ENCODE measurements around the gene TCAIM. TPM values are rescaled to one million over a fixed set of nuclear protein-coding genes. Genes with fewer than 3 reads are reported as not detected.
"Not testable (repeated sequence)": the region's sequence is repeated elsewhere in the genome, so short reads cannot be mapped to it uniquely, and the experiment has no call there.

The TCAIM gene
- polyA plus RNA-seq, 2 donors = 9.7 TPM

DNA sequence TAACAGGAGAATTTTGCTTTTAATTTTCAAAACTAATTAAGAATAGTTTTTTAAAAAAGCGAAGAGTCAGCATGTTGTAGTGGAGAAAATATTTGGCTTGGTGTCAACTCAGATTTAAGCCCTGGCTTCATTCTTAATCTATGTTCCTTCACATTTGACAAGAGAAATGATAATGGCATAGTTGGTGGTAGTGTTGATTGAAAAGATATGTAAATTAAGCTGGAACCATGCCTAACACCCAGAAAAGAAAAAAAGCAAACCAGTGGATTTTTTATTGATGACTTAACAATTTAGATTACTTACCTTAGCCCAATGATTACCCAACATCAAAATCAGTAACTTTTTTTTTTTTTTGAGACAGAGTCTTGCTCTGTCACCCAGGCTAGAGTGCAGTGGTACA lies 27.4 kb downstream of the TCAIM start:
- Histone ChIP-seq H3K4me3 (ENCODE audit: low read depth in 1 of 2, low read length in 2 of 2) (no peak overlapping the region), H3K9me3 (ENCODE audit: control insufficient read depth in 2 of 2, insufficient read depth in 1 of 2, low read depth in 1 of 2, low read length in 1 of 2) (no peaks in the 10 kb centered on the region), H3K36me3 (ENCODE audit: control insufficient read depth in 2 of 2, insufficient read depth in 2 of 2, low read length in 1 of 2) (no peaks in the 10 kb centered on the region), H3K4me1 (ENCODE audit: control insufficient read depth in 2 of 2, insufficient read depth in 2 of 2, low read length in 1 of 2) (no peaks in the 10 kb centered on the region), H3K27ac (ENCODE audit: low read depth in 2 of 2, low read length in 1 of 2) (no peak overlapping the region), H3K27me3 (ENCODE audit: control insufficient read depth in 1 of 2, insufficient read depth in 2 of 2, low read length in 2 of 2) (no peaks in the 10 kb centered on the region)
- WGBS, 2 donors = 85 to 91% methylated on average over 1 of the region's 1 CpG

DNA sequence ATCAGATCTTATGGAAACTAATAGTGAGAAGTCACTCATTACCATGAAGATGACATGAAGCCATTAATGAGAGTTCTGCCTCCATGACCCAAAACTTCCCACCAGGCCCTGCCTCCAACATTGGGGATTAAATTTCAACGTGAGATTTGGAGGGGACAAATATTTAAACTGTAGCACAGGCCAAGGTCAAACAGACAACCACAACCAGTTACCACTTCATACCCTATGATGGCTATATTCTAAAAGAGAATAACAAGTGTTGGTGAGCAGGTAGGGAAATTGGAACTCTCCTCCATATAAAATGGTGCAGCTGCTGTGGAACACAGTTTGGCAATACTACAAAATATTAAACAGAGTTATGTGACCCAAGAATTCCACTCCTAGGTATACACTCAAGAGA lies 36.9 kb downstream of the TCAIM start:
- H3K4me3 ChIP-seq (ENCODE audit: low read depth in 1 of 2, low read length in 2 of 2) = no peak overlapping the region
- H3K4me1 ChIP-seq (ENCODE audit: control insufficient read depth in 2 of 2, insufficient read depth in 2 of 2, low read length in 1 of 2) = no peaks in the 10 kb centered on the region
- no peaks in the 10 kb centered on the region for H3K9me3 ChIP-seq (ENCODE audit: control insufficient read depth in 2 of 2, insufficient read depth in 1 of 2, low read depth in 1 of 2, low read length in 1 of 2)
- no peaks in the 10 kb centered on the region for H3K27me3 ChIP-seq (ENCODE audit: control insufficient read depth in 1 of 2, insufficient read depth in 2 of 2, low read length in 2 of 2)
- H3K27ac ChIP-seq (ENCODE audit: low read depth in 2 of 2, low read length in 1 of 2) = no peak overlapping the region
- WGBS, 2 donors = 59 to 80% methylated on average over 1 of the region's 1 CpG
- H3K36me3 ChIP-seq (ENCODE audit: control insufficient read depth in 2 of 2, insufficient read depth in 2 of 2, low read length in 1 of 2) = no peaks in the 10 kb centered on the region

DNA sequence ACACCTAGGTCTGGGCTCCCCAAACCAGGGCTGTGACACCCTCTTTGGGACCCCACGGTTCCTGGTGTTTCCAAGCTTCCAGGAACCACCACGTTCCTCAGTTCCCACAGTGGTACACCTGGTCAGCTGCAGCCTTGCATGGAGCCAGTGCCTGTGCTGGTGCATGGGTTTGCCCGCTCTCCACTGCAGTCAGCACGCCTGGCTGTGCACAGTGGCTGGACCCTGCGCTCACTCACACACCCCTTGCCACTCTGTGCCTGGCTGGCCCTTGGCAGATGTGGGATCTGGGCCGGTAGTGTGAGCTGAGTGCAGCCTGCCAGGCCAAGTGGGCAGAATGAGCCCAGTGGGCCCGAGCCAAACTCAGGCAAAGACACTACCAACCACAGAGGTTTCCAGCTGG lies 48.8 kb downstream of the TCAIM start:
- H3K36me3 ChIP-seq (ENCODE audit: control insufficient read depth in 2 of 2, insufficient read depth in 2 of 2, low read length in 1 of 2) = no peaks in the 10 kb centered on the region
- H3K4me3 ChIP-seq (ENCODE audit: low read depth in 1 of 2, low read length in 2 of 2) = no peak overlapping the region
- H3K4me1 ChIP-seq (ENCODE audit: control insufficient read depth in 2 of 2, insufficient read depth in 2 of 2, low read length in 1 of 2) = no peaks in the 10 kb centered on the region
- H3K9me3 ChIP-seq (ENCODE audit: control insufficient read depth in 2 of 2, insufficient read depth in 1 of 2, low read depth in 1 of 2, low read length in 1 of 2) = peaks cover 0 to 11% of the 10 kb centered on the region in 2 donors
- no peaks in the 10 kb centered on the region for H3K27me3 ChIP-seq (ENCODE audit: control insufficient read depth in 1 of 2, insufficient read depth in 2 of 2, low read length in 2 of 2)
- no peak overlapping the region for H3K27ac ChIP-seq (ENCODE audit: low read depth in 2 of 2, low read length in 1 of 2)
- WGBS, 2 donors = 96 to 100% methylated on average over 7 of the region's 7 CpGs

DNA sequence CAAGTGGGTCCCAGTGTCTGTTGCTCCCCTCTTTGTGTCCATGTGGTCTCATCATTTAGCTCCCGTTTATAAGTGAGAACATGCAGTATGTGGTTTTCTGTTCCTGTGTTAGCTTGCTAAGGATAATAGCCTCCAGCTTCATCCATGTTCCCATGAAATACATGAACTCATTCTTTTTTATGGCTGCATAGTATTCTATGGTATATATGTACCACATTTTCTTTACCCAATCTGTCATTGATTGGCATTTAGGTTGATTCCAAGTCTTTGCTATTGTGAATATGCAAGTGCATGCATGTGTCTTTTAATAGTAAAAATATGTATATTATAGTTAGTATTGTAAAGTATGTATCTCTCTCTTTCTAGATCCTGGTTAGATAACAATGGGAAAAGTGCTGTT lies 53.9 kb downstream of the TCAIM start:
- no peaks in the 10 kb centered on the region for H3K36me3 ChIP-seq (ENCODE audit: control insufficient read depth in 2 of 2, insufficient read depth in 2 of 2, low read length in 1 of 2)
- no peak overlapping the region for H3K4me3 ChIP-seq (ENCODE audit: low read depth in 1 of 2, low read length in 2 of 2)
- H3K27ac ChIP-seq (ENCODE audit: low read depth in 2 of 2, low read length in 1 of 2) = no peak overlapping the region
- H3K27me3 ChIP-seq (ENCODE audit: control insufficient read depth in 1 of 2, insufficient read depth in 2 of 2, low read length in 2 of 2) = no peaks in the 10 kb centered on the region
- no peaks in the 10 kb centered on the region for H3K4me1 ChIP-seq (ENCODE audit: control insufficient read depth in 2 of 2, insufficient read depth in 2 of 2, low read length in 1 of 2)
- no peaks in the 10 kb centered on the region for H3K9me3 ChIP-seq (ENCODE audit: control insufficient read depth in 2 of 2, insufficient read depth in 1 of 2, low read depth in 1 of 2, low read length in 1 of 2)
- WGBS, 2 donors = 98 to 100% methylated on average over 1 of the region's 1 CpG

DNA sequence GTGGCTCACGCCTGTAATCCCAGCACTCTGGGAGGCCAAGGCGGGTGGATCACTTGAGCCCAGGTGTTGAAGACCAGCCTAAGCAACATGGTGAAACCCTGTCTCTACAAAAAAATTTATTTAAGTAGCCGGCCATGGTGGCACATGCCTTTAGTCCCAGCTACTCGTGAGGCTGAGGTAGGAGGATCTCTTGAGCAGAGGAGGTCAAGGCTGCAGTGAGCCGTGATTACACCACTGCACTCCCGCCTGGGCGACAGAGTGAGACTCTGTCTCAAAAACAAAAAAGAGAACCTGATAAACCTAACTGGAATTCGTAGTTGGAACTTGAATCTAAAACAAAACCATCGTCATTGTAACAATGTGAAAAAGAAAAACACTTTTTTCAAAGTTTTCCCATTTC lies 57.1 kb downstream of the TCAIM start:
- Histone ChIP-seq H3K4me3 (ENCODE audit: low read depth in 1 of 2, low read length in 2 of 2) (no peak overlapping the region), H3K4me1 (ENCODE audit: control insufficient read depth in 2 of 2, insufficient read depth in 2 of 2, low read length in 1 of 2) (no peaks in the 10 kb centered on the region), H3K36me3 (ENCODE audit: control insufficient read depth in 2 of 2, insufficient read depth in 2 of 2, low read length in 1 of 2) (no peaks in the 10 kb centered on the region), H3K27me3 (ENCODE audit: control insufficient read depth in 1 of 2, insufficient read depth in 2 of 2, low read length in 2 of 2) (no peaks in the 10 kb centered on the region), H3K9me3 (ENCODE audit: control insufficient read depth in 2 of 2, insufficient read depth in 1 of 2, low read depth in 1 of 2, low read length in 1 of 2) (no peaks in the 10 kb centered on the region), H3K27ac (ENCODE audit: low read depth in 2 of 2, low read length in 1 of 2) (no peak overlapping the region)
- 94 to 96% methylated on average over 9 of the region's 9 CpGs for WGBS, 2 donors

DNA sequence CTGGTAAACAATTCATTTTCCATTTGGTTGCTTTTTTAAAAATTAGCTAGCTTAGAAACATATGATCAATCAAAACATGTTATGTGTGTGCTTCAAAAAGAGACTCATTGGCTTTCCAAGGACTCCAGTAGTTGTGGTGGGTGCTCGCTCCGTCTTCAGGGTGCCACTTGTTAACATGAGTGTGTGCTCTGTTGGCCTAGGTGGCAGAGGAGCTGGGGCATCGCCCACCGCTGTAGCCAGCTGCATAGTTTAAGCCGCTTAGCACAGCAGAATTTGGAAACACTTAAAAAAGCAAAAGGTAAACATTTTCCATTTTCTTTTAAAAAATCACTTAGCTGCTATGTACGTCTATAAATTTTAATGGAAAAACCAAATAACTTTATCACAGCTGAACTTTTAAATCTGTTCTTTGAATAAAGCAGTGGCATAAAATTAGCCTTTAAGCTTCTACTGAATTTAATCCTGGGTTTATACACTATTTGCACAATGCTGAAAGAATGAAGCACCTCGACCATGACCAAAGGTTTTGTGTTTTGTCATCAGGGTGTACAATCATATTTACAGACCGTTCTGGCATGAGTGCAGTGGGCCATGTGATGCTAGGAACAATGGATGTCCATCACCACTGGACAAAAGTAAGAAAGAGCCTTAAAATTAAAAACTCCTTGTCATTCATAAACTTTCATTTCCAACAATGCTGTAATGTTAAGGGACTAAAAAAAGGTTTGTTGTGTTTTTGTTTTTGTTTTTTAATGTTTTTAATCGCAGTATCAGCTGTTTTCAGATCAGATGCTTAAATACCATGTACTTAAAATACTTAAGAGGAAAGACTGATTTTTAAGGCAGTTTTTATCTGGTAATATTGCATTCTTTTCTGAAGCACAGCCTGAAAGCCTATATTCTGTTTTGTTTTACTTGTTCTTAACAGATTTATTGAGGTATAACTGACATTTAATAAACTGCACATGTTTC lies 57.9 kb downstream of the TCAIM start:
- Histone ChIP-seq H3K27ac (ENCODE audit: low read depth in 2 of 2, low read length in 1 of 2) (no peak overlapping the region), H3K27me3 (ENCODE audit: control insufficient read depth in 1 of 2, insufficient read depth in 2 of 2, low read length in 2 of 2) (no peaks in the 10 kb centered on the region), H3K9me3 (ENCODE audit: control insufficient read depth in 2 of 2, insufficient read depth in 1 of 2, low read depth in 1 of 2, low read length in 1 of 2) (no peaks in the 10 kb centered on the region), H3K36me3 (ENCODE audit: control insufficient read depth in 2 of 2, insufficient read depth in 2 of 2, low read length in 1 of 2) (no peaks in the 10 kb centered on the region), H3K4me1 (ENCODE audit: control insufficient read depth in 2 of 2, insufficient read depth in 2 of 2, low read length in 1 of 2) (no peaks in the 10 kb centered on the region), H3K4me3 (ENCODE audit: low read depth in 1 of 2, low read length in 2 of 2) (no peak overlapping the region)
- 87 to 89% methylated on average over 9 of the region's 9 CpGs for WGBS, 2 donors

DNA sequence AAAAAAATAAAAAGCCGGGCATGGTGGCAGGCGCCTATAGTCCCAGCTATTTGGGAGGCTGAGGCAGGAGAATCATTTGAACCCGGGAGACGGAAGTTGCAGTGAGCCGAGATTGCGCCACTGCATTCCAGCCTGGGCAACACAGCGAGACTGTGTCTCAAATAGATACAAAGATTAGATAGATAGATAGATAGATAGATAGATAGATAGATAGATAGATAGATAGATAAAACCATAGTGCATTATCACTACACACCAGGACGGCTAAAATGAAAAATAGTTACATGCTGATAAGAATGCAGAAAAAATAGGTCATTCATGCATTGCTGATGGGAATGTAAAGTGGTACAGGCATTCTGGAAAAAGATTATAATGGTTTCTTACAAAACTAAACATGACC lies 59.7 kb downstream of the TCAIM start:
- H3K27me3 ChIP-seq (ENCODE audit: control insufficient read depth in 1 of 2, insufficient read depth in 2 of 2, low read length in 2 of 2); H3K4me1 ChIP-seq (ENCODE audit: control insufficient read depth in 2 of 2, insufficient read depth in 2 of 2, low read length in 1 of 2); H3K4me3 ChIP-seq (ENCODE audit: low read depth in 1 of 2, low read length in 2 of 2); H3K36me3 ChIP-seq (ENCODE audit: control insufficient read depth in 2 of 2, insufficient read depth in 2 of 2, low read length in 1 of 2); H3K9me3 ChIP-seq (ENCODE audit: control insufficient read depth in 2 of 2, insufficient read depth in 1 of 2, low read depth in 1 of 2, low read length in 1 of 2); H3K27ac ChIP-seq (ENCODE audit: low read depth in 2 of 2, low read length in 1 of 2): not testable (repeated sequence)
- WGBS, 2 donors = 95 to 96% methylated on average over 8 of the region's 8 CpGs

DNA sequence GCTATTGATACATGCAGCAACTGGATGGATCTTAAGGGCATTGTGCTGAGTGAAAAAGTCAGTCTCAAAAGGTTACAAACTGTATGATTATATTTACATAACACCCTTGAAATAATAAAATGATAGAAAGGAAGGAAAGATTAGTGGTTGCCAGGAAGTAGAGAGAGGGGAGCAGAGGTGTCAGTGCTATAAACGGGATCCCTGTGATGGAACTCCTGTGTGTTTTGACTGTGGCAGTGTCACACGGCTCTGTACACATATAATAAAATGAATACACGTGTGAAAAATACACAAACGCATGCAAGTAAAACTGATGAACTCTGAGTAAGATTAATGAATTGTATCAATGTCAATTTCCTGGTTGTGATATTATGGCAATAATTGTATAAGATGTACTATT lies 60.3 kb downstream of the TCAIM start:
- 75 to 80% methylated on average over 4 of the region's 4 CpGs for WGBS, 2 donors
- Histone ChIP-seq H3K27ac (ENCODE audit: low read depth in 2 of 2, low read length in 1 of 2) (no peak overlapping the region), H3K4me3 (ENCODE audit: low read depth in 1 of 2, low read length in 2 of 2) (no peak overlapping the region), H3K36me3 (ENCODE audit: control insufficient read depth in 2 of 2, insufficient read depth in 2 of 2, low read length in 1 of 2) (no peaks in the 10 kb centered on the region), H3K27me3 (ENCODE audit: control insufficient read depth in 1 of 2, insufficient read depth in 2 of 2, low read length in 2 of 2) (no peaks in the 10 kb centered on the region), H3K9me3 (ENCODE audit: control insufficient read depth in 2 of 2, insufficient read depth in 1 of 2, low read depth in 1 of 2, low read length in 1 of 2) (no peaks in the 10 kb centered on the region), H3K4me1 (ENCODE audit: control insufficient read depth in 2 of 2, insufficient read depth in 2 of 2, low read length in 1 of 2) (no peaks in the 10 kb centered on the region)

DNA sequence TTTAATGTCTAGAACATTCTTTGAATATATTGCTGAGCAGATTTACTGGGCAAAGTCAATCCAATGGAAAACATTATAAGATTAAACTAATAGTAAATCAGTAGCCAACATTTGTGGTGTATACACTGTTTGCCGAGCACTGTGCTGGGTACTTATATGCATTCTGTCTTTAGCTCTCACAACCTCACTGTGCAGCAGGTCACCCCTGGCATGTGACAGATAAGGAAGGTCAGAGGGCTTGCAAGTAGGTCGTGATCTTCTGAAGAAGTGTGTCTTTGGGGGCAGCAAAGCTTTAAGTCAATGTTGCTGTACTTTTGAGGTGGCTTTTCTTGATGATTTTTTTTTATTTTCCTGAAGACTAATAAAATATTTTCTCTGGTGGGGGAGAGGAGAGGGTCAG lies 62.2 kb downstream of the TCAIM start:
- no peaks in the 10 kb centered on the region for H3K4me1 ChIP-seq (ENCODE audit: control insufficient read depth in 2 of 2, insufficient read depth in 2 of 2, low read length in 1 of 2)
- H3K4me3 ChIP-seq (ENCODE audit: low read depth in 1 of 2, low read length in 2 of 2) = no peak overlapping the region
- no peak overlapping the region for H3K27ac ChIP-seq (ENCODE audit: low read depth in 2 of 2, low read length in 1 of 2)
- peaks cover 4 to 5% of the 10 kb centered on the region in 2 donors for H3K36me3 ChIP-seq (ENCODE audit: control insufficient read depth in 2 of 2, insufficient read depth in 2 of 2, low read length in 1 of 2)
- H3K9me3 ChIP-seq (ENCODE audit: control insufficient read depth in 2 of 2, insufficient read depth in 1 of 2, low read depth in 1 of 2, low read length in 1 of 2) = no peaks in the 10 kb centered on the region
- H3K27me3 ChIP-seq (ENCODE audit: control insufficient read depth in 1 of 2, insufficient read depth in 2 of 2, low read length in 2 of 2) = no peaks in the 10 kb centered on the region
- WGBS, 2 donors = 73% methylated on average over 2 of the region's 2 CpGs

DNA sequence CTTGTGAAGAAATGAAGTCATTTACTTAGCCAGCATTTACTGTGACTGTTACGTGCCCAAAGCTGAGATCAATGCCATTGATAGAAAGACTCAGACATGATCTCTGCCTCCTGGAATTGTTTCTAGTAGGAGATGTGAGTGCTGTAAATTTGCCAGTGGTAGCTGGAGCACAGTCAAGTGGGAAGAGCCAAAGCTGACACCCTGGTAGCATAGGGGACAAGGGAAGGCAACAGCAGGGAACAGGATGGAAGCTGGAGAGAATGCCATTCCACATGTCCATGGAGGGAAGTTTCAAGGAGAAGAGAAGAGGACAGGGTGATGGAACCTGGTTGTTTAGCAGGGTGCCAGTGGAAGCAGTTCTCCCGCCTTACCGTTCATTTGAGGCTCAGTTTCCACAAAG lies 64.0 kb downstream of the TCAIM start:
- Histone ChIP-seq H3K27ac (ENCODE audit: low read depth in 2 of 2, low read length in 1 of 2) (no peak overlapping the region), H3K36me3 (ENCODE audit: control insufficient read depth in 2 of 2, insufficient read depth in 2 of 2, low read length in 1 of 2) (peaks cover 4 to 5% of the 10 kb centered on the region in 2 donors), H3K27me3 (ENCODE audit: control insufficient read depth in 1 of 2, insufficient read depth in 2 of 2, low read length in 2 of 2) (no peaks in the 10 kb centered on the region), H3K4me1 (ENCODE audit: control insufficient read depth in 2 of 2, insufficient read depth in 2 of 2, low read length in 1 of 2) (no peaks in the 10 kb centered on the region), H3K9me3 (ENCODE audit: control insufficient read depth in 2 of 2, insufficient read depth in 1 of 2, low read depth in 1 of 2, low read length in 1 of 2) (no peaks in the 10 kb centered on the region), H3K4me3 (ENCODE audit: low read depth in 1 of 2, low read length in 2 of 2) (no peak overlapping the region)
- 99% methylated on average over 3 of the region's 3 CpGs for WGBS, 2 donors

Data from esophagus (tissue), 2 donors.